Right lobe of liver (tissue), 6 donors: ENCODE data around the gene PAN2. TPM values are rescaled to one million over a fixed set of nuclear protein-coding genes. Genes with fewer than 3 reads are reported as not detected.
"Not testable (repeated sequence)": the region's sequence is repeated elsewhere in the genome, so short reads cannot be mapped to it uniquely, and the experiment has no call there.

Experiments used
- ATAC-seq, 4 donors: fragments of 200-7000 bp; cut with Tn5 transposase; one replicate each; pipeline ENCODE4 v1.9.1; 2020; ENCODE audit warnings: mild to moderate bottlenecking in 4 of 4, moderate library complexity in 4 of 4
- DNase-seq, 3 donors: peaks; one replicate each; pipeline ENCODE4 v3.0.0-alpha.2; 2020
- H3K27ac ChIP-seq, 3 donors: fragments of 200-600 bp; one replicate each; pipeline ENCODE4 v1.8.0; 2022
- H3K27me3 ChIP-seq, 2 donors: fragments of 200-600 bp; one replicate each; pipeline ENCODE4 v1.8.0; 2022
- H3K36me3 ChIP-seq, 4 donors: fragments of 200-600 bp; sonication (generic) in 1 of 4; one replicate each; pipeline versions ENCODE4 v1.5.1 to v1.8.0; 2017 to 2022; ENCODE audit warnings: control low read depth in 1 of 4
- H3K4me1 ChIP-seq, 4 donors: fragments of 200-600 bp; sonication (generic) in 1 of 4; one replicate each; pipeline versions ENCODE4 v1.5.1 to v1.8.0; 2017 to 2022; ENCODE audit warnings: control low read depth in 1 of 4
- H3K4me3 ChIP-seq, 3 donors: fragments of 200-600 bp; one replicate each; pipeline ENCODE4 v1.8.0; 2022
- H3K9me3 ChIP-seq, 4 donors: fragments of 200-600 bp; sonication (generic) in 1 of 4; one replicate each; pipeline versions ENCODE4 v1.5.1 to v1.8.0; 2017 to 2022; ENCODE audit warnings: control low read depth in 1 of 4
- POLR2A ChIP-seq: fragments of 450-650 bp; IDR thresholded peaks from one replicate; pipeline ENCODE4 v1.6.1; 2017; ENCODE audit warnings: antibody characterized with exemption, mild to moderate bottlenecking
- WGBS: methylation state at CpG from one replicate; pipeline ENCODE4 v1.1.6; 2018; ENCODE audit warnings: low coverage, low lambda C conversion rate; ENCODE audit not compliant: insufficient coverage; ENCODE audit errors: missing lambda C conversion rate; 5-methylcytosine and 5-hydroxymethylcytosine counted together
- intact Hi-C, 2 donors: fragments of 100-400 bp; cut with DNase I; formaldehyde crosslinking; loops; one replicate each; pipeline versions ENCODE4 v1.11.2 to v1.14.1; 2022
- total RNA-seq, 6 experiments: library from RNA; depleted of rRNA in 2 of 6; stranded (reverse); fragments of >200 nt in 2 of 6; fragmentation: NEBNext Ultra II Directional in 3 of 6; extraction: Animal tissue kit (Norgen Biotek cat#: 25700) in 3 of 6; gene quantifications; one replicate each; pipeline versions ENCODE4 v1.1.0 to v1.2.4, GENCODE V29; 2016 to 2023
- TF ChIP-seq, protein P1 (sequence below), 4 donors: fragments of 200-600 bp in 3 of 4; fragments of 450-650 bp in 1 of 4; IDR thresholded peaks; one replicate each; pipeline versions ENCODE4 v1.5.1 to v1.8.0; 2016 to 2022; ENCODE audit warnings: antibody characterized with exemption in 4 of 4, mild to moderate bottlenecking in 2 of 4
- donor health status: DM: no; HTN: yes; CAD: no.
- donor health status: DM: no; HTN: no; CAD: no.
- donor health status: DM: no; HTN: no; CAD: no.
- donor health status: DM: no; HTN: yes; CAD: no.
- donor health status: DM: no; HTN: yes; CAD: no.

PAN2 gene
- total RNA-seq, 6 experiments from 2014 or later = 21.7 to 109 (median 57.7) TPM

GRCh38 chr12:56358836-56359532, 25.2 kb upstream of the PAN2 start:
- Histone ChIP-seq H3K27ac (peak overlapping the region; percentile 67 to 77 (median 76)), H3K36me3 (peaks cover 0 to 28% (median 18%) of the 10 kb centered on the region in 4 donors), H3K9me3 (no peaks in the 10 kb centered on the region), H3K27me3 (no peaks in the 10 kb centered on the region), H3K4me3 (peak overlapping the region; percentile 57 to 77 (median 70)), H3K4me1 (peaks cover 0 to 36% (median 10%) of the 10 kb centered on the region in 4 donors)
- TF ChIP-seq, protein P1, sequence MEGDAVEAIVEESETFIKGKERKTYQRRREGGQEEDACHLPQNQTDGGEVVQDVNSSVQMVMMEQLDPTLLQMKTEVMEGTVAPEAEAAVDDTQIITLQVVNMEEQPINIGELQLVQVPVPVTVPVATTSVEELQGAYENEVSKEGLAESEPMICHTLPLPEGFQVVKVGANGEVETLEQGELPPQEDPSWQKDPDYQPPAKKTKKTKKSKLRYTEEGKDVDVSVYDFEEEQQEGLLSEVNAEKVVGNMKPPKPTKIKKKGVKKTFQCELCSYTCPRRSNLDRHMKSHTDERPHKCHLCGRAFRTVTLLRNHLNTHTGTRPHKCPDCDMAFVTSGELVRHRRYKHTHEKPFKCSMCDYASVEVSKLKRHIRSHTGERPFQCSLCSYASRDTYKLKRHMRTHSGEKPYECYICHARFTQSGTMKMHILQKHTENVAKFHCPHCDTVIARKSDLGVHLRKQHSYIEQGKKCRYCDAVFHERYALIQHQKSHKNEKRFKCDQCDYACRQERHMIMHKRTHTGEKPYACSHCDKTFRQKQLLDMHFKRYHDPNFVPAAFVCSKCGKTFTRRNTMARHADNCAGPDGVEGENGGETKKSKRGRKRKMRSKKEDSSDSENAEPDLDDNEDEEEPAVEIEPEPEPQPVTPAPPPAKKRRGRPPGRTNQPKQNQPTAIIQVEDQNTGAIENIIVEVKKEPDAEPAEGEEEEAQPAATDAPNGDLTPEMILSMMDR (IDR thresholded peaks at IDR 0.05) = no peak
- TF ChIP-seq POLR2A = peak; percentile 18
- ATAC-seq (no peak), DNase-seq (no peak)
- intact Hi-C loops = loop anchor here (10.0 kb wide), 1 partner anchor 96 kb away; the partner anchor contains the start of gene MIP (in 2 of the 2)
- 0% methylated on average over 1 of the region's 1 CpG for WGBS

DNA sequence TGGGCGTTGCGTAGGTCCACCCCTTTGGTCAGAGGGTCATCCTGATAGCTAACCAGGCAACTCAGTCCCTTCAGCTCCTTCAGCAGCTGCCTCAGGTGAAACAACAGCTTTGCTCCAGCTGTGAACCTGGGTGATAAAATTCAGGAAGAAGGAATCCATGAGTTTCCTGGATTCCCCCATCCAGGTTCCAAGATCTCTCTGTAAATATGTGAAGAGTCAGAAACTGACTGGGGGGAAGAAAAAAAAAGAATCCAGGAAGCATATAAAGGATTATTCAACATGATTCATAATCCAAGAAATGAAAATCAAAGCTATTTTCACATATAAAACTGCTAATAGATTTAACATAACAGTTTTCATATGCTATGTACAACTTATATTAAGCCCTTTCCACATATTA, 17.5 kb upstream of the PAN2 start:
- Histone ChIP-seq H3K27me3 (no peaks in the 10 kb centered on the region), H3K4me3 (no peak overlapping the region), H3K9me3 (no peaks in the 10 kb centered on the region), H3K4me1 (peaks cover 0 to 4% (median 0%) of the 10 kb centered on the region in 4 donors), H3K27ac (no peak overlapping the region), H3K36me3 (peaks cover 23 to 98% (median 67%) of the 10 kb centered on the region in 4 donors)
- intact Hi-C loops = loop anchor here (10.0 kb wide), 1 partner anchor 103 kb away; the partner anchor contains the start of gene MIP (in 2 of the 2)
- TF ChIP-seq POLR2A = no peak
- TF ChIP-seq, protein P1 (IDR thresholded peaks at IDR 0.05) = no peak
- DNase-seq = no peak
- ATAC-seq = no peak
- WGBS = no CpG with 5 or more reads among the region's 2 CpGs

GRCh38 chr12:56350662-56351061, 16.9 kb upstream of the PAN2 start:
- peaks cover 0 to 3% (median 0%) of the 10 kb centered on the region in 4 donors for H3K4me1 ChIP-seq
- DNase-seq = no peak
- no peak overlapping the region for H3K27ac ChIP-seq
- H3K36me3 ChIP-seq = peaks cover 23 to 98% (median 67%) of the 10 kb centered on the region in 4 donors
- intact Hi-C loops = loop anchor here (10.0 kb wide), 1 partner anchor 104 kb away; the partner anchor contains the start of gene MIP (in 2 of the 2)
- H3K4me3 ChIP-seq = no peak overlapping the region
- TF ChIP-seq POLR2A = no peak
- TF ChIP-seq, protein P1 (IDR thresholded peaks at IDR 0.05) = no peak
- no peak for ATAC-seq
- 91% methylated on average over 2 of the region's 2 CpGs for WGBS
- H3K27me3 ChIP-seq = no peaks in the 10 kb centered on the region
- no peaks in the 10 kb centered on the region for H3K9me3 ChIP-seq

DNA sequence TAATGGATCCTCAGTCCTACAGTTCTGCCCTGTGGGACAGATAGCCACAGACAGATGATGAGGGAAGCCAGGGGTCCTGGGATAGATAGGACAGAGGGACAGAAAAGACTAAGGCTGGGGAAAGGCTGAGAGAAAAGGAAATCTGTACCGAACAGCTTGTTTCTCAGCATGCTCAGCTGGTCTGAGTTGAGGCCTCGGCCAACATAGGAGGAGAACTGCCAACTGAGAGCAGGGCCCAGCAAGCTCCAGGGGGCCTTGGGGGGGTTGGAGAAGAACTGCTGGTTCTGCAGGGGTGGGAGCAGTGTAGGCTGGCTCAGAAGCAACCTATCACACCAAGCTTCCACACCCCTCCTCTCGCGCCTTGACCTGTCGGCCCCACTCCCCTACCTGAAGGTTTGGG, 15.0 kb upstream of the PAN2 start:
- H3K27ac ChIP-seq = no peak overlapping the region
- no peaks in the 10 kb centered on the region for H3K9me3 ChIP-seq
- no peaks in the 10 kb centered on the region for H3K4me1 ChIP-seq
- peaks cover 23 to 93% (median 64%) of the 10 kb centered on the region in 4 donors for H3K36me3 ChIP-seq
- H3K4me3 ChIP-seq = no peak overlapping the region
- ATAC-seq = peak in 1 of 4 donors; percentile 9
- TF ChIP-seq POLR2A = no peak
- TF ChIP-seq, protein P1 (IDR thresholded peaks at IDR 0.05) = no peak
- 83% methylated on average over 2 of the region's 5 CpGs for WGBS
- H3K27me3 ChIP-seq = no peaks in the 10 kb centered on the region
- no peak for DNase-seq
- intact Hi-C loops = no loop called here

GRCh38 chr12:56347255-56347654, 13.5 kb upstream of the PAN2 start:
- H3K9me3 ChIP-seq, H3K4me3 ChIP-seq, H3K27ac ChIP-seq, ATAC-seq, H3K27me3 ChIP-seq, DNase-seq, H3K4me1 ChIP-seq, intact Hi-C loops: not testable (repeated sequence)
- WGBS = 89% methylated on average over 5 of the region's 9 CpGs
- H3K36me3 ChIP-seq = peaks cover 15 to 94% (median 65%) of the 10 kb centered on the region in 4 donors
